GM21786 (cell line): Measurements from ENCODE around the gene PPRC1.

Source experiments
- ATAC-seq: cut with Tn5 transposase; IDR thresholded peaks from one replicate; pipeline ENCODE4 v1.9.1; 2021; ENCODE audit not compliant: unreplicated experiment

Gene PPRC1

GRCh38 chr10:102146971-102147428 is 14.2 kb downstream of the PPRC1 start:
- no peak for ATAC-seq

- no peak for ATAC-seq
These were observed 14.7 kb downstream of the PPRC1 start for GRCh38 chr10:102147561-102147960.

GRCh38 chr10:102148275-102148674 is 15.4 kb downstream of the PPRC1 start:
- no peak for ATAC-seq

GRCh38 chr10:102150970-102151773 is 18.3 kb downstream of the PPRC1 start:
- no peak for ATAC-seq

- ATAC-seq, result peak; percentile 92
These were observed 19.1 kb downstream of the PPRC1 start, which contains the start of gene NOLC1 for GRCh38 chr10:102151774-102152544. Gene NOLC1, plus strand, starts transcription at chr10:102152389. Its CDS starts 22 bp downstream, at chr10:102152411.

- peak; percentile 8 for ATAC-seq
These were observed 19.7 kb downstream of the PPRC1 start for GRCh38 chr10:102152545-102152890.

GRCh38 chr10:102153093-102153620 is 20.3 kb downstream of the PPRC1 start:
- no peak for ATAC-seq

- ATAC-seq, result no peak
These were observed 21.8 kb downstream of the PPRC1 start for GRCh38 chr10:102154466-102155116.

- ATAC-seq, result no peak
These were observed 24.4 kb downstream of the PPRC1 start for GRCh38 chr10:102157224-102157623.

GRCh38 chr10:102159051-102159597 is 26.3 kb downstream of the PPRC1 start:
- ATAC-seq, result no peak

- ATAC-seq, result no peak
These were observed 27.0 kb downstream of the PPRC1 start for GRCh38 chr10:102159831-102160230.

- no peak for ATAC-seq
These were observed 30.6 kb downstream of the PPRC1 start for GRCh38 chr10:102163342-102163989.

- no peak for ATAC-seq
These were observed 35.0 kb downstream of the PPRC1 start for GRCh38 chr10:102167861-102168260.

- no peak for ATAC-seq
These were observed 37.8 kb downstream of the PPRC1 start for GRCh38 chr10:102170602-102171001.

- ATAC-seq, result no peak
These were observed 39.4 kb downstream of the PPRC1 start for GRCh38 chr10:102172288-102172687.

- no peak for ATAC-seq
These were observed 42.6 kb downstream of the PPRC1 start for GRCh38 chr10:102175415-102175814.

GRCh38 chr10:102184606-102185005 is 51.8 kb downstream of the PPRC1 start:
- no peak for ATAC-seq

GRCh38 chr10:102185272-102185671 is 52.4 kb downstream of the PPRC1 start:
- no peak for ATAC-seq

GRCh38 chr10:102185811-102186527 is 53.1 kb downstream of the PPRC1 start:
- no peak for ATAC-seq
